ENCODE results near the gene RETSAT. TPM values are rescaled to one million over a fixed set of nuclear protein-coding genes. Genes with fewer than 3 reads are reported as not detected.
"Not testable (repeated sequence)": the region's sequence is repeated elsewhere in the genome, so short reads cannot be mapped to it uniquely, and the experiment has no call there.

The RETSAT gene
- total RNA-seq (2014; rRNA removed; shearing (Covaris generic)) = 40.5 and 41.5 TPM in 2 replicates

- peak; percentile 99 for DNase-seq (ENCODE audit: low spot score)
Observed at GRCh38 chr2:85354286-85355072, at the start of gene RETSAT, which contains the start of gene ELMOD3. TSS of gene RETSAT (minus strand) at chr2:85354528. CDS start at chr2:85354507, 21 bp downstream. TSS of gene ELMOD3 (plus strand) at chr2:85354769. CDS start at chr2:85357199, 2,430 bp downstream.

- DNase-seq (ENCODE audit: low spot score) = no peak
Observed at GRCh38 chr2:85401844-85402243, 47.5 kb upstream of the RETSAT start.

DNA sequence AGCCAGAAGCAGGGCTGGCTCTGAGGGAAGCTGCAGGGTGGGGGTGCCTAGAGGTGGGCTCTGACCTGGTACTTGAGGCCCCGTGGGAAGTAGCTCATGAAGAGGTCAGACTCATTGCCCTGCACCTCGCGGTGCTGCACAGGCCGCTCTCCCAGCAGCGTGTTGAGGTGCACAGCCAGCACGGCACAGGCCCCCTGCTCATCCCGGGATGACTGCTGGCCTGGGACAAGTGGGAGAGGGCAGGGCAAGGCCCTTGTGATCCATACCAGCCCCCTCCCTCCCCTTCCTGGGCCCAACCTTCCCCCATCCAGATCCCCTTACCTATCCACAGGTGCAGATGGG is 47.1 kb upstream of the RETSAT start:
- DNase-seq (ENCODE audit: low spot score) = no peak

GRCh38 chr2:85400541-85401463 is 46.5 kb upstream of the RETSAT start:
- DNase-seq (ENCODE audit: low spot score) = no peak

GRCh38 chr2:85400023-85400422 is 45.7 kb upstream of the RETSAT start:
- no peak for DNase-seq (ENCODE audit: low spot score)

GRCh38 chr2:85399183-85399455 is 44.8 kb upstream of the RETSAT start:
- DNase-seq (ENCODE audit: low spot score) = no peak

- no peak for DNase-seq (ENCODE audit: low spot score)
Observed at GRCh38 chr2:85398426-85399182, 44.3 kb upstream of the RETSAT start.

DNA sequence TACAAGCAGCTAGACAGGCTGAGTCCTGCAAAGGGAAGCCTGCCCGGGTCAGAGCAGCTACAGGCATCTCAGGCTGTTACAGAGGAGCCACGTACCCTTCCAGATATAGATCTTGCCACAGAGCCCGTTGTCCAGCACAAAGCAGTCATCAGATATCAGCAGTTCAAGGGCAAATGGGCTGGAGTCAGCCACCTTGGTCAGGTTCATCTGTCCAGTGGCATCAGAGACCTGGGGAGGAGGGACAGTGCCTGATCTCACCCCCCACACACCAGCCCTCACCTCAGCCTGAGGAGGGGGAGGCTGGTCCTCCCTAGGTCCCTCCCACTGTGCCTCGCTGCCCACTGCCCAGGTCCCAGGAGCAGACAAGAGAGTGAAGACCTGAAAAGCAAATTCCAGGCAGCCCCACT is 43.6 kb upstream of the RETSAT start:
- no peak for DNase-seq (ENCODE audit: low spot score)

- DNase-seq (ENCODE audit: low spot score) = no peak
Observed at GRCh38 chr2:85396531-85397470, 42.5 kb upstream of the RETSAT start.

DNA sequence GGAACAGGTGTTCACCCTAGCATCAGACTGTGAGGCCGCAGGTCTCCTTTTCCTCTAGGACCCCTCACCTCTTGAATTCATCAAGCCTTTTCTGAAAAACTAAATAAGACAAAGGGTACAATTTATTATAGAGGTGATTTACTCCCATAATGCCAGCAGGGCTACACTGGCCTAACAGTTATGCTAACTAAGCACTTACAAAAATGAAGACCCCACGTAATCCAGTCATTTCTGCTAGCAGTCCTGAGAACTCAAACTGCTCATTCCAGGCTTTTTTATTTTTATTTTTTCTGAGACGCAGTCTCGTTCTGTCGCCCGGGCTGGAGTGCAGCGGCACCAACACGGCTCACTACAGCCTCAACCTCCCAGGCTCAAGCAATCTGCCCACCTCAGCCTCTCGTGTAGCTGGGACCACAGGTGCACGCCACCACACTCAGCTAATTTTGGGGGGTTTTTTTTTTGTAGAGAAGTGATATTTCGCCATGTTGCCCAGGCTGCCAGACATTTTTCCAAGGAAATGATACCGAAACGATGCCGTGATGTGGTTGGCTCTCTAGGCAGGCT is 41.7 kb upstream of the RETSAT start:
- DNase-seq (ENCODE audit: low spot score) = no peak

- no peak for DNase-seq (ENCODE audit: low spot score)
Observed at GRCh38 chr2:85394976-85395375, 40.6 kb upstream of the RETSAT start.

DNA sequence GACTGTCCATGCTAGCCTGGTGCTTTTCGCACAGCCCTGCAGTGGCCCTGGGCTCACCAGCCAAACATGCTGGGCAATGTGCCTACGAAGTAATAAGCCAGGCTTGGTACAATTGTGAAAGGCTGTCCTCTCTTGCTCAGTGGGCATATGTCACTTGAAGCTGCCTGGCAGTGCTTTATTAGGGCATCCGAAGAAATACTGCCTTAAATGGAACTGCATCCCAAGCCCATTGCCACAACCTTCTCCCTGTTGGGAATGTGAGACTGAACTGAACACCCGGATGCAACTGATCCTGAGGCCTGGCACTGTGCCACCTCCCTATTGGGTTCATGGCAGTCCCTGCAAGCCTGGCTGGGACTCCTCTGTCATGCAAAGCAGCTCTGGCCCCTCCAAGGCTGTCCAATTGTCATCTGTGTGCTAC is 39.9 kb upstream of the RETSAT start:
- DNase-seq (ENCODE audit: low spot score) = no peak

GRCh38 chr2:85393836-85394235 is 39.5 kb upstream of the RETSAT start:
- DNase-seq (ENCODE audit: low spot score) = no peak

- no peak for DNase-seq (ENCODE audit: low spot score)
Observed at GRCh38 chr2:85390941-85391669, 36.8 kb upstream of the RETSAT start.

- no peak for DNase-seq (ENCODE audit: low spot score)
Observed at GRCh38 chr2:85388878-85389538, 34.7 kb upstream of the RETSAT start.

- no peak for DNase-seq (ENCODE audit: low spot score)
Observed at GRCh38 chr2:85387754-85388153, 33.4 kb upstream of the RETSAT start.

DNA sequence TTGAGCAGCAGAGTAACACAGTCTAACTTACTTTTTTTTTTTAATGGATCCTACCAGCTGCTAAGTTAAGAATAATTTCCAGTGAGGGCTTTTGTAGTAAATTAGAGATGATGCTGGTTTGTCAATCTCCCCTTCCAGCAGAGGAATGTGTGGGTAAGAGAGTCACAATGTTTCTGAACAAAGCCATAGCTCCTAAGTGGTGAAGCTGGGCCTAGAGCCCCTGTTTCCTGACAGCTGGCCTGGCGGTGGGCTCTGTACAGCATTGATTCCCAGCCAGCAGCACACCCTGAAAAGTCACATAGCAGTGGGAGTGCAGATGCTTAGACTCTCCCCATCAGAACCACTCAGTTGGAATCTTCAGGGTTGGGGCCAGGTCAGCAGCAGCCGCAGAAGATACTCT is 31.4 kb upstream of the RETSAT start:
- DNase-seq (ENCODE audit: low spot score) = no peak

DNA sequence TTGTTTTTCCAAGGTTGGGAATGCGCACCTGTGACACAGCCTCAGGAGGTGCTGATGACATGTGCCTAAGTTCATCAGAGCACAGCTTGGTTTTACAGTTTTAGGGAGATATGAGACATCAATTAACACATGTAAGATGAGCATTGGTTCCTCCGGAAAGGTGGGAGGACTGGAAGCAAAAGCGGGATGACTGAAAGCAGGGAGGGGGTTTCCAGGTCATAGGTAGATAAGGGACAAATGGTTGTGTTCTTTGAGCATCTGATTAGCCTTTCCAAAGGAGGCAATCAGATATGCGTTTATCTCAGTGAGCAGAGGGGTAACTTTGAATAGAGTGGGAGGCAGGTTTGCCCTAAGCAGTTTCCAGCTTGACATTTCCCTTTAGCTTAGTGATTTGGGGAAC is 29.5 kb upstream of the RETSAT start:
- no peak for DNase-seq (ENCODE audit: low spot score)

- not testable (repeated sequence) for DNase-seq (ENCODE audit: low spot score)
Observed at GRCh38 chr2:85383151-85383550, 28.8 kb upstream of the RETSAT start.

All from A172 (cell line).